ENCODE data around the gene PLAC1.

PLAC1 gene

GRCh38 chrX:134537179-134537955, 120.9 kb downstream of the PLAC1 start:
- DNase-seq, result no peak

GRCh38 chrX:134533952-134534351, 124.3 kb downstream of the PLAC1 start:
- DNase-seq, result no peak

GRCh38 chrX:134533352-134533751, 124.9 kb downstream of the PLAC1 start:
- DNase-seq, result no peak

GRCh38 chrX:134530845-134531244, 127.4 kb downstream of the PLAC1 start:
- no peak for DNase-seq

GRCh38 chrX:134529481-134529880, 128.8 kb downstream of the PLAC1 start:
- DNase-seq, result no peak

GRCh38 chrX:134528960-134529359, 129.3 kb downstream of the PLAC1 start:
- no peak for DNase-seq

- no peak for DNase-seq
These were observed 131.9 kb downstream of the PLAC1 start for GRCh38 chrX:134526399-134526798.

GRCh38 chrX:134525086-134525792, 133.0 kb downstream of the PLAC1 start:
- DNase-seq, result no peak

GRCh38 chrX:134524181-134524580, 134.1 kb downstream of the PLAC1 start:
- DNase-seq, result no peak

GRCh38 chrX:134520860-134521390, 137.3 kb downstream of the PLAC1 start:
- DNase-seq, result no peak

All from stimulated activated naive CD4-positive, alpha-beta T cell treated with Interleukin-2 at 50 U/mL for 16 hours (primary cell).